HUES6 (cell line): ENCODE data around the gene CEBPE.

ENCODE experiments used
- H3K27ac ChIP-seq: 2 replicates; pipeline ENCODE4 v1.7.0; 2013; ENCODE audit warnings: low read depth, mild to moderate bottlenecking, low read length, inconsistent platforms
- H3K27me3 ChIP-seq: 2 replicates; pipeline ENCODE4 v1.6.1; 2013; ENCODE audit warnings: low read length; ENCODE audit not compliant: control insufficient read depth, insufficient read depth
- H3K36me3 ChIP-seq: 2 replicates; pipeline ENCODE4 v1.6.1; 2013; ENCODE audit warnings: low read length; ENCODE audit not compliant: control insufficient read depth, insufficient read depth
- H3K4me1 ChIP-seq: 2 replicates; pipeline ENCODE4 v1.6.1; 2013; ENCODE audit warnings: low read length; ENCODE audit not compliant: control insufficient read depth, insufficient read depth
- H3K4me3 ChIP-seq: 2 replicates; pipeline ENCODE4 v1.5.1; 2013; ENCODE audit warnings: low read depth, low read length
- H3K9ac ChIP-seq: one replicate; pipeline ENCODE4 v1.6.1; 2013; ENCODE audit warnings: mild to moderate bottlenecking, low read length
- H3K9me3 ChIP-seq: 2 replicates; pipeline ENCODE4 v1.6.1; 2013; ENCODE audit warnings: low read depth, low read length; ENCODE audit not compliant: control insufficient read depth, insufficient read depth

CEBPE gene

GRCh38 chr14:23091294-23092225, 27.5 kb downstream of the CEBPE start:
- Histone ChIP-seq H3K27ac (no peak overlapping the region), H3K9ac (no peak overlapping the region), H3K36me3 (peaks cover 67% of the 10 kb centered on the region), H3K4me3 (no peak overlapping the region), H3K27me3 (no peaks in the 10 kb centered on the region), H3K9me3 (no peaks in the 10 kb centered on the region), H3K4me1 (peaks cover 4% of the 10 kb centered on the region)

GRCh38 chr14:23090254-23090636, 28.8 kb downstream of the CEBPE start:
- Histone ChIP-seq H3K27me3 (no peaks in the 10 kb centered on the region), H3K9ac (no peak overlapping the region), H3K4me3 (no peak overlapping the region), H3K27ac (no peak overlapping the region), H3K9me3 (no peaks in the 10 kb centered on the region), H3K36me3 (peaks cover 81% of the 10 kb centered on the region), H3K4me1 (peaks cover 4% of the 10 kb centered on the region)

DNA sequence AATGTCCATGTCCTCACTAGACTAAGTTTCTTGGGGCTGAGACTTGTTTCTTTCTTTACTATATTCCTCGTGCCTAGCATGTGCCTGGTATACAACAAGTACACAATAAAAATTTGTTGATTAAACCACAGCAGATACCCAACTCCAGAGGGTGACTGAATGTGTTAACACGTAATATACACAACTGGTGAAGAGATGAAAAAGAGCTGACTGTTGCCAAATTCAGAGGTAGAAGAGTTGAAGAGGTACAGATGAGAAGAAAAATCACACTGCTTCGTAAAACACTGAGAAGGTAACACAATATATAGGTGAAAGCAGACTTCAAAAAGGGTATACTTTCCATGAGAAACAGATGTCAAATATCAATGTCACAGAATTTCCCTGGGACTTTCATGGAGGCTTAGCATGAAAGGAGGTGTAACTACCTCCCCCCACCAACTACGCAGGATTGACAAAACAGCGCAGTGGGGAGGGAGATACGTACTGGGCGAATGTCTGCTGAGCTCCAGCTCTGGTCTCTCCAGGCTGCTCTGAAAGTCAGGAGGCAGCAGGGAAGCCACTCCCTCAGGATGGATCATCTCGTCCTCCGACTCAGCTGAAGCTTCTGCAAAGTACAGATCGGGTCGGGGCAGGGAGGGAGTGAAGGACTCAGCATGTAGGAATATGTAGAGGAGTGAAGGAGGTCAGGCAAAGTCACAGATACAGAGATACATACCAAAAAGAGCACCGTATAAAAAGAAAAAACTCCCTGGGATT, 29.4 kb downstream of the CEBPE start:
- H3K27me3 ChIP-seq, result no peaks in the 10 kb centered on the region
- H3K4me3 ChIP-seq, result no peak overlapping the region
- no peak overlapping the region for H3K9ac ChIP-seq
- H3K9me3 ChIP-seq, result no peaks in the 10 kb centered on the region
- peaks cover 86% of the 10 kb centered on the region for H3K36me3 ChIP-seq
- H3K4me1 ChIP-seq, result peaks cover 4% of the 10 kb centered on the region
- H3K27ac ChIP-seq, result no peak overlapping the region

- Histone ChIP-seq H3K4me1 (no peaks in the 10 kb centered on the region), H3K27ac (no peak overlapping the region), H3K4me3 (no peak overlapping the region), H3K27me3 (no peaks in the 10 kb centered on the region), H3K9ac (no peak overlapping the region), H3K36me3 (peaks cover 96% of the 10 kb centered on the region), H3K9me3 (no peaks in the 10 kb centered on the region)
Observed at GRCh38 chr14:23086565-23086964, 32.5 kb downstream of the CEBPE start.

GRCh38 chr14:23085458-23085857, 33.6 kb downstream of the CEBPE start:
- H3K4me1 ChIP-seq, result no peaks in the 10 kb centered on the region
- peaks cover 98% of the 10 kb centered on the region for H3K36me3 ChIP-seq
- H3K9ac ChIP-seq, result no peak overlapping the region
- H3K9me3 ChIP-seq, result no peaks in the 10 kb centered on the region
- H3K4me3 ChIP-seq, result no peak overlapping the region
- no peaks in the 10 kb centered on the region for H3K27me3 ChIP-seq
- H3K27ac ChIP-seq, result no peak overlapping the region

DNA sequence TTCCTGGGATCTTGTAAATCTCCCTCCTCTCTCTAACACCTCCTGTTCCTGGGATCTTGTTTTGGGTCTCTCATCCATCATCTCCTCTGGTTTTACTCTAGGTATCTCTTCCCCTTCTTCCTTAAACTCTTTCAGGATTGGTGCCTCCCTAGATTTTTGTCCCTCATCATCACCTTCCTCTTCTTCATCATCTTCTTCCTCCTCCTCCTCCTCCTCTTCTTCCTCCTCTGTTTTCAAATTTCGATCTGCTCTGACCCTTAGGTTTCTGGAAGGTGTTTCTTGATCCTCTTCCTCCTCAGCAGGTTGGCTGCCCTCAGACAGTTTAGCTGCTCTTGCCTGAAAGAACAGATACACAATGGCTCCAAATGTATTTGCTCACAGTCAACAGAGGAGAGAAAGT, 38.6 kb downstream of the CEBPE start:
- no peaks in the 10 kb centered on the region for H3K9me3 ChIP-seq
- no peaks in the 10 kb centered on the region for H3K27me3 ChIP-seq
- H3K4me3 ChIP-seq, result no peak overlapping the region
- no peak overlapping the region for H3K9ac ChIP-seq
- H3K27ac ChIP-seq, result no peak overlapping the region
- peaks cover 9% of the 10 kb centered on the region; the same call in 1 of the 2 replicates for H3K4me1 ChIP-seq
- H3K36me3 ChIP-seq, result peaks cover 98% of the 10 kb centered on the region

GRCh38 chr14:23079716-23080115, 39.3 kb downstream of the CEBPE start:
- H3K4me3 ChIP-seq, result no peak overlapping the region

GRCh38 chr14:23078692-23079116, 40.4 kb downstream of the CEBPE start:
- H3K9me3 ChIP-seq, result no peaks in the 10 kb centered on the region
- H3K27ac ChIP-seq, result no peak overlapping the region
- H3K4me3 ChIP-seq, result no peak overlapping the region
- H3K36me3 ChIP-seq, result peaks cover 94% of the 10 kb centered on the region
- H3K27me3 ChIP-seq, result no peaks in the 10 kb centered on the region
- H3K4me1 ChIP-seq, result peaks cover 9% of the 10 kb centered on the region; the same call in 1 of the 2 replicates
- H3K9ac ChIP-seq, result no peak overlapping the region

More at GRCh38 chr14:23079716-23080115, 39.3 kb downstream of the CEBPE start:
- Histone ChIP-seq H3K27me3 (no peaks in the 10 kb centered on the region), H3K36me3 (peaks cover 98% of the 10 kb centered on the region), H3K9me3 (no peaks in the 10 kb centered on the region), H3K9ac (no peak overlapping the region), H3K27ac (no peak overlapping the region), H3K4me1 (peaks cover 9% of the 10 kb centered on the region; the same call in 1 of the 2 replicates)

DNA sequence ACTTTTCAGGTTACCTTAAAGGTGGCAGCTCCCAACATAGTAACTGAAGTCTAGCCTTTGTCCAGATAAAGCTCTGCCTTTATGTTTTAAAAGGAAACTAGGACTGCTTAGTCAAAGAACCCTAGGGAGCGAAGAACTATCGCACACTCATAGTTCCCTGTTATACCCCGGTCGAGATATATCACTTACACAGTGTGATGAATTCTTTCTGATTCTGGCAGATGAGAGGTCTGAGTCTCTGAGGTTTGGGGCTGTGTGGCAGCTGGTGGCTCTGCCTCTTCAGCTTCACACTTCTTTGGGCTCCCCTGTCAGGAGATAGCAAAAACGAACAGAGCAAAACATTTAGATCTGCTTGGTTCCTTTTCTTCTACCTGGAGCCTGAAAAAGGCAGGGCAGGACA, 41.1 kb downstream of the CEBPE start:
- H3K36me3 ChIP-seq, result peaks cover 91% of the 10 kb centered on the region
- no peak overlapping the region for H3K27ac ChIP-seq
- H3K27me3 ChIP-seq, result no peaks in the 10 kb centered on the region
- no peak overlapping the region for H3K4me3 ChIP-seq
- no peak overlapping the region for H3K9ac ChIP-seq
- no peaks in the 10 kb centered on the region for H3K9me3 ChIP-seq
- H3K4me1 ChIP-seq, result peaks cover 10% of the 10 kb centered on the region

- no peak overlapping the region for H3K9ac ChIP-seq
- 0 out of 2 replicates have a peak overlapping the region, but pooled peaks have one; percentile 22 for H3K27ac ChIP-seq
- H3K4me3 ChIP-seq, result no peak overlapping the region
- H3K9me3 ChIP-seq, result no peaks in the 10 kb centered on the region
- H3K36me3 ChIP-seq, result peaks cover 90% of the 10 kb centered on the region
- no peaks in the 10 kb centered on the region for H3K27me3 ChIP-seq
- peaks cover 20% of the 10 kb centered on the region for H3K4me1 ChIP-seq
Observed at GRCh38 chr14:23076785-23077408, 42.2 kb downstream of the CEBPE start.
